IPS-18a (cell line): ENCODE data around the gene PEPD.

ENCODE experiments used
- H3K27ac ChIP-seq: one replicate; pipeline ENCODE4 v1.5.1; 2013; ENCODE audit warnings: low read length
- H3K27me3 ChIP-seq: one replicate; pipeline ENCODE4 v1.6.1; 2013; ENCODE audit warnings: mild to moderate bottlenecking, low read length; ENCODE audit not compliant: control insufficient read depth, insufficient read depth
- H3K36me3 ChIP-seq: one replicate; pipeline ENCODE4 v1.6.1; 2013; ENCODE audit warnings: low read depth, low read length; ENCODE audit not compliant: control insufficient read depth
- H3K4me1 ChIP-seq: one replicate; pipeline ENCODE4 v1.6.1; 2013; ENCODE audit warnings: low read depth, low read length; ENCODE audit not compliant: control insufficient read depth
- H3K4me3 ChIP-seq: one replicate; pipeline ENCODE4 v1.5.1; 2013; ENCODE audit warnings: low read length
- H3K9ac ChIP-seq: one replicate; pipeline ENCODE4 v1.6.1; 2013; ENCODE audit warnings: mild to moderate bottlenecking, low read length, moderate library complexity
- H3K9me3 ChIP-seq: one replicate; pipeline ENCODE4 v1.6.1; 2013; ENCODE audit warnings: low read depth, low read length; ENCODE audit not compliant: control insufficient read depth

Gene PEPD

GRCh38 chr19:33418871-33419787 is 102.5 kb downstream of the PEPD start:
- no peak overlapping the region for H3K27ac ChIP-seq
- no peak overlapping the region for H3K9ac ChIP-seq
- peaks cover 8% of the 10 kb centered on the region for H3K4me1 ChIP-seq
- H3K36me3 ChIP-seq, result no peaks in the 10 kb centered on the region
- no peaks in the 10 kb centered on the region for H3K27me3 ChIP-seq
- H3K9me3 ChIP-seq, result no peaks in the 10 kb centered on the region
- H3K4me3 ChIP-seq, result no peak overlapping the region

- Histone ChIP-seq H3K9me3 (no peaks in the 10 kb centered on the region), H3K36me3 (no peaks in the 10 kb centered on the region), H3K9ac (no peak overlapping the region), H3K4me3 (no peak overlapping the region), H3K27me3 (no peaks in the 10 kb centered on the region), H3K27ac (no peak overlapping the region), H3K4me1 (peaks cover 8% of the 10 kb centered on the region)
These were observed 103.1 kb downstream of the PEPD start for GRCh38 chr19:33418461-33418860.

GRCh38 chr19:33417751-33418150 is 103.8 kb downstream of the PEPD start:
- no peak overlapping the region for H3K9ac ChIP-seq
- H3K9me3 ChIP-seq, result no peaks in the 10 kb centered on the region
- peaks cover 8% of the 10 kb centered on the region for H3K4me1 ChIP-seq
- no peak overlapping the region for H3K27ac ChIP-seq
- no peak overlapping the region for H3K4me3 ChIP-seq
- H3K27me3 ChIP-seq, result no peaks in the 10 kb centered on the region
- H3K36me3 ChIP-seq, result no peaks in the 10 kb centered on the region

GRCh38 chr19:33416307-33417215 is 105.0 kb downstream of the PEPD start:
- H3K9ac ChIP-seq, result no peak overlapping the region
- no peaks in the 10 kb centered on the region for H3K27me3 ChIP-seq
- H3K36me3 ChIP-seq, result no peaks in the 10 kb centered on the region
- no peak overlapping the region for H3K27ac ChIP-seq
- H3K9me3 ChIP-seq, result no peaks in the 10 kb centered on the region
- H3K4me3 ChIP-seq, result peak overlapping the region; percentile 55
- H3K4me1 ChIP-seq, result peaks cover 8% of the 10 kb centered on the region

GRCh38 chr19:33414667-33415605 is 106.7 kb downstream of the PEPD start:
- H3K27ac ChIP-seq, result no peak overlapping the region
- no peaks in the 10 kb centered on the region for H3K27me3 ChIP-seq
- H3K9me3 ChIP-seq, result no peaks in the 10 kb centered on the region
- H3K4me1 ChIP-seq, result peaks cover 7% of the 10 kb centered on the region
- H3K9ac ChIP-seq, result no peak overlapping the region
- H3K4me3 ChIP-seq, result no peak overlapping the region
- H3K36me3 ChIP-seq, result peaks cover 2% of the 10 kb centered on the region

- Histone ChIP-seq H3K36me3 (peaks cover 5% of the 10 kb centered on the region), H3K27ac (no peak overlapping the region), H3K9me3 (no peaks in the 10 kb centered on the region), H3K4me1 (no peaks in the 10 kb centered on the region), H3K9ac (no peak overlapping the region), H3K4me3 (no peak overlapping the region), H3K27me3 (no peaks in the 10 kb centered on the region)
These were observed 107.5 kb downstream of the PEPD start for GRCh38 chr19:33413868-33414666.

- Histone ChIP-seq H3K9me3 (no peaks in the 10 kb centered on the region), H3K4me1 (no peaks in the 10 kb centered on the region), H3K27me3 (no peaks in the 10 kb centered on the region), H3K36me3 (peaks cover 5% of the 10 kb centered on the region), H3K4me3 (no peak overlapping the region), H3K9ac (no peak overlapping the region), H3K27ac (no peak overlapping the region)
These were observed 108.2 kb downstream of the PEPD start for GRCh38 chr19:33413426-33413725.

GRCh38 chr19:33412601-33413425 is 108.8 kb downstream of the PEPD start:
- H3K4me3 ChIP-seq, result no peak overlapping the region
- H3K27me3 ChIP-seq, result no peaks in the 10 kb centered on the region
- H3K27ac ChIP-seq, result no peak overlapping the region
- no peaks in the 10 kb centered on the region for H3K4me1 ChIP-seq
- no peaks in the 10 kb centered on the region for H3K9me3 ChIP-seq
- no peak overlapping the region for H3K9ac ChIP-seq
- H3K36me3 ChIP-seq, result peaks cover 5% of the 10 kb centered on the region

GRCh38 chr19:33411621-33412180 is 109.9 kb downstream of the PEPD start:
- H3K4me1 ChIP-seq, result no peaks in the 10 kb centered on the region

More at GRCh38 chr19:33411621-33412180, 109.9 kb downstream of the PEPD start:
- Histone ChIP-seq H3K27ac (no peak overlapping the region), H3K27me3 (no peaks in the 10 kb centered on the region), H3K4me3 (no peak overlapping the region), H3K9me3 (no peaks in the 10 kb centered on the region), H3K9ac (no peak overlapping the region), H3K36me3 (peaks cover 5% of the 10 kb centered on the region)
